Activated CD4-positive, alpha-beta T cell treated with anti-CD3 and anti-CD28 coated beads, Interleukin-2, amount 10 ng/mL, durations not matched to agents 7 days and 5 days (primary cell): ENCODE measurements around the gene GSTM5. TPM values are rescaled to one million over a fixed set of nuclear protein-coding genes. Genes with fewer than 3 reads are reported as not detected.

Source experiments
- total RNA-seq, 2 experiments: library from RNA; stranded (reverse); gene quantifications; one replicate each; pipeline ENCODE4 v1.2.3, GENCODE V29; 2021

GSTM5 gene
- total RNA-seq, 2 experiments from 2014 or later, result 0.17 TPM; not detected in 1

Other genes starting within 250 kb of the GSTM5 start
- not detected for gene SYPL2, start 245.7 kb upstream of the GSTM5 start, total RNA-seq
- gene ATXN7L2, start 228.3 kb upstream of the GSTM5 start, total RNA-seq, result 10 to 100 TPM; 12.4 to 14.0 TPM
- 10 to 100 TPM; 25.3 to 29.7 TPM for gene CYB561D1, start 218.2 kb upstream of the GSTM5 start, total RNA-seq
- gene AMIGO1, start 202.5 kb upstream of the GSTM5 start, total RNA-seq, result 1 to 10 TPM; 5.8 to 7.6 TPM
- under 1 TPM; 0.45 to 0.52 TPM for gene GPR61, start 172.4 kb upstream of the GSTM5 start, total RNA-seq
- gene GNAI3, start 163.6 kb upstream of the GSTM5 start, total RNA-seq, result 1 to 10 TPM; 8.8 to 9.7 TPM
- gene GNAT2, start 92.6 kb upstream of the GSTM5 start, total RNA-seq, result not detected
- 100 to 1,000 TPM; 116 to 120 TPM for gene AMPD2, start 92.4 kb upstream of the GSTM5 start, total RNA-seq
- 10 to 100 TPM; 34.3 to 36.3 TPM for gene GSTM4, start 56.2 kb upstream of the GSTM5 start, total RNA-seq
- 10 to 100 TPM; 33.4 to 33.5 TPM for gene GSTM2, start 44.2 kb upstream of the GSTM5 start, total RNA-seq
- 10 to 100 TPM; 68.4 to 77.2 TPM for gene GSTM1, start 24.4 kb upstream of the GSTM5 start, total RNA-seq
- 1 to 10 TPM; 6.3 to 8.2 TPM for gene GSTM3, start 28.8 kb downstream of the GSTM5 start, total RNA-seq
- not detected for gene EPS8L3, start 51.7 kb downstream of the GSTM5 start, total RNA-seq
- 10 to 100 TPM; 39.5 to 42.4 TPM for gene CSF1, start 198.6 kb downstream of the GSTM5 start, total RNA-seq